MCF 10A (cell line): ENCODE data around the gene GNL3. TPM values are rescaled to one million over a fixed set of nuclear protein-coding genes. Genes with fewer than 3 reads are reported as not detected.

ENCODE experiments used
- BruUV-seq: library from RNA; stranded (reverse); fragments of 400-500 nt; replicated peaks from 2 replicates; lab custom pipeline; 2021; lab: Mats Ljungman, UMichigan
- CTCF ChIA-PET: fragments of 300-600 bp; sonication (Branson Sonifier 250); formaldehyde crosslinking; extraction: SDS; loops from one replicate; lab custom pipeline; 2021; ENCODE audit warnings: antibody characterized with exemption, inconsistent platforms; lab: Yijun Ruan, JAX
- POLR2A ChIA-PET: fragments of 300-600, 350-650 bp; sonication (Branson Sonifier 250); formaldehyde crosslinking; extraction: SDS; loops from one replicate; lab custom pipeline; 2020; ENCODE audit warnings: antibody characterized with exemption, inconsistent platforms; lab: Yijun Ruan, JAX
- DNase-seq: peaks from one replicate; pipeline ENCODE4 v3.0.0-alpha.2; 2018; ENCODE audit not compliant: unreplicated experiment
- H3K27ac Mint-ChIP-seq: one replicate; pipeline ENCODE4 v1.8.0; 2022; ENCODE audit warnings: mild to moderate bottlenecking, low read depth, mixed read lengths; ENCODE audit not compliant: unreplicated experiment
- H3K27me3 Mint-ChIP-seq: one replicate; pipeline ENCODE4 v1.8.0; 2022; ENCODE audit warnings: mixed read lengths; ENCODE audit not compliant: insufficient read depth, unreplicated experiment
- H3K36me3 Mint-ChIP-seq: one replicate; pipeline ENCODE4 v1.8.0; 2022; ENCODE audit warnings: mild to moderate bottlenecking, moderate library complexity, mixed read lengths; ENCODE audit not compliant: insufficient read depth, unreplicated experiment
- H3K4me1 Mint-ChIP-seq: one replicate; pipeline ENCODE4 v1.8.0; 2022; ENCODE audit warnings: mixed read lengths; ENCODE audit not compliant: insufficient read depth, unreplicated experiment
- H3K4me3 Mint-ChIP-seq: one replicate; pipeline ENCODE4 v1.8.0; 2022; ENCODE audit warnings: mild to moderate bottlenecking, moderate library complexity, mixed read lengths; ENCODE audit not compliant: unreplicated experiment
- H3K9me3 Mint-ChIP-seq: one replicate; pipeline ENCODE4 v1.8.0; 2022; ENCODE audit warnings: mixed read lengths; ENCODE audit not compliant: unreplicated experiment
- intact Hi-C: fragments of 100-400 bp; cut with micrococcal nuclease; formaldehyde crosslinking; loops from 2 replicates; pipeline ENCODE4 v1.14.1; 2022
- total RNA-seq: library from RNA; stranded (reverse); gene quantifications from 2 replicates; pipeline ENCODE4 v1.2.3, GENCODE V29; 2022
- TF ChIP-seq, protein P1 (sequence below): fragments of 200-600 bp; IDR thresholded peaks from one replicate; pipeline ENCODE4 v1.8.0; 2022; ENCODE audit warnings: antibody characterized with exemption, mild to moderate bottlenecking; ENCODE audit not compliant: unreplicated experiment

The GNL3 gene
- total RNA-seq, 1 experiment from 2014 or later, result 200 TPM

- BruUV-seq, result no TSS peak
- POLR2A ChIA-PET, result interaction anchor here (0.6 to 7.7 kb wide), 4 partner anchors 9 to 17 kb away, joined by 3 to 104 read pairs (median 84); partner anchors contain the start of genes GLT8D1 and SPCS1
- Mint-ChIP-seq H3K4me1 (peaks cover 18% of the 10 kb centered on the region), H3K36me3 (peaks cover 65% of the 10 kb centered on the region), H3K27me3 (no peaks in the 10 kb centered on the region), H3K27ac (no peak overlapping the region), H3K4me3 (peak overlapping the region; percentile 99), H3K9me3 (no peaks in the 10 kb centered on the region)
- intact Hi-C loops, result no loop called here
- CTCF ChIA-PET, result interaction anchor here (0.7 to 1.9 kb wide), 3 partner anchors 10 to 339 kb away, joined by 3 to 4 read pairs (median 3); no protein-coding TSS in a partner anchor
- TF ChIP-seq, protein P1, sequence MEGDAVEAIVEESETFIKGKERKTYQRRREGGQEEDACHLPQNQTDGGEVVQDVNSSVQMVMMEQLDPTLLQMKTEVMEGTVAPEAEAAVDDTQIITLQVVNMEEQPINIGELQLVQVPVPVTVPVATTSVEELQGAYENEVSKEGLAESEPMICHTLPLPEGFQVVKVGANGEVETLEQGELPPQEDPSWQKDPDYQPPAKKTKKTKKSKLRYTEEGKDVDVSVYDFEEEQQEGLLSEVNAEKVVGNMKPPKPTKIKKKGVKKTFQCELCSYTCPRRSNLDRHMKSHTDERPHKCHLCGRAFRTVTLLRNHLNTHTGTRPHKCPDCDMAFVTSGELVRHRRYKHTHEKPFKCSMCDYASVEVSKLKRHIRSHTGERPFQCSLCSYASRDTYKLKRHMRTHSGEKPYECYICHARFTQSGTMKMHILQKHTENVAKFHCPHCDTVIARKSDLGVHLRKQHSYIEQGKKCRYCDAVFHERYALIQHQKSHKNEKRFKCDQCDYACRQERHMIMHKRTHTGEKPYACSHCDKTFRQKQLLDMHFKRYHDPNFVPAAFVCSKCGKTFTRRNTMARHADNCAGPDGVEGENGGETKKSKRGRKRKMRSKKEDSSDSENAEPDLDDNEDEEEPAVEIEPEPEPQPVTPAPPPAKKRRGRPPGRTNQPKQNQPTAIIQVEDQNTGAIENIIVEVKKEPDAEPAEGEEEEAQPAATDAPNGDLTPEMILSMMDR, result no peak
- no peak for DNase-seq
Observed at GRCh38 chr3:52688266-52688665, 2.4 kb downstream of the GNL3 start.

GRCh38 chr3:52689151-52689550 is 3.3 kb downstream of the GNL3 start:
- H3K36me3 Mint-ChIP-seq, result peaks cover 74% of the 10 kb centered on the region
- DNase-seq, result no peak
- no peak overlapping the region for H3K4me3 Mint-ChIP-seq
- no peak overlapping the region for H3K27ac Mint-ChIP-seq
- TF ChIP-seq, protein P1, result no peak
- no peaks in the 10 kb centered on the region for H3K9me3 Mint-ChIP-seq
- no TSS peak for BruUV-seq
- no peaks in the 10 kb centered on the region for H3K27me3 Mint-ChIP-seq
- H3K4me1 Mint-ChIP-seq, result peaks cover 18% of the 10 kb centered on the region
- intact Hi-C loops, result no loop called here
- ChIA-PET POLR2A (interaction anchor here (0.6 to 7.5 kb wide), 5 partner anchors 8 to 152 kb away, joined by 3 to 92 read pairs (median 3); partner anchors contain the start of genes GLT8D1 and SPCS1), CTCF (interaction anchor here (0.5 to 1.9 kb wide), 3 partner anchors 10 to 69 kb away, joined by 3 to 4 read pairs (median 4); no protein-coding TSS in a partner anchor)

GRCh38 chr3:52690560-52690959 is 4.7 kb downstream of the GNL3 start:
- intact Hi-C loops, result no loop called here
- no peaks in the 10 kb centered on the region for H3K9me3 Mint-ChIP-seq
- BruUV-seq, result no TSS peak
- ChIA-PET CTCF (interaction anchor here (0.6 to 1.5 kb wide), 2 partner anchors 14 to 112 kb away, joined by 3 to 4 read pairs; no protein-coding TSS in a partner anchor), POLR2A (interaction anchor here (1.5 to 4.8 kb wide), 2 partner anchors 15 to 20 kb away, joined by 3 to 30 read pairs; partner anchors contain the start of genes GLT8D1 and SPCS1)
- no peak overlapping the region for H3K4me3 Mint-ChIP-seq
- H3K36me3 Mint-ChIP-seq, result peaks cover 88% of the 10 kb centered on the region
- H3K4me1 Mint-ChIP-seq, result peaks cover 13% of the 10 kb centered on the region
- TF ChIP-seq, protein P1, result no peak
- no peaks in the 10 kb centered on the region for H3K27me3 Mint-ChIP-seq
- DNase-seq, result no peak
- H3K27ac Mint-ChIP-seq, result no peak overlapping the region

DNA sequence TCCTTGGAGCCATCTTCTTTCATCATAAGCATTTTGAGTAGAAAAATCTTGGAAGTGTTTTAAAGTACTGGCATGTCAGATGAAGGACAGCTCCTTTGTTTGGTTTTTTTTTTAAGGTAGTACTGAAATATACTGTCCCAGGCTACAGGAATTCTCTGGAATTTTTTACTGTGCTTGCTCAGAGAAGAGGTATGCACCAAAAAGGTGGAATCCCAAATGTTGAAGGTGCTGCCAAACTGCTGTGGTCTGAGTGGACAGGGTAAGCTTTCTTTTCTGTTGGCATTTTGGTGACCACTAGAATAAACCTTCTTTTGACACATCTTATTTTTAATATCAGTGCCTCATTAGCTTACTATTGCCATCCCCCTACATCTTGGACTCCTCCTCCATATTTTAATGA is 7.2 kb downstream of the GNL3 start:
- no peak for DNase-seq
- intact Hi-C loops, result no loop called here
- ChIA-PET CTCF (no interaction called here), POLR2A (interaction anchor here (0.6 to 4.8 kb wide), 4 partner anchors 8 to 27 kb away, joined by 3 to 30 read pairs (median 4); partner anchors contain the start of genes GLT8D1 and SPCS1)
- Mint-ChIP-seq H3K27ac (no peak overlapping the region), H3K4me1 (peaks cover 13% of the 10 kb centered on the region), H3K27me3 (no peaks in the 10 kb centered on the region), H3K36me3 (peaks cover 100% of the 10 kb centered on the region), H3K9me3 (no peaks in the 10 kb centered on the region), H3K4me3 (no peak overlapping the region)
- TF ChIP-seq, protein P1, result no peak
- no TSS peak for BruUV-seq
